NCI-H1694 (cell line): ENCODE data around the gene MOSMO.

ENCODE experiments used
- DNase-seq: peaks from one replicate; lab custom pipeline; 2025; lab: John Stamatoyannopoulos, UW

MOSMO gene

GRCh38 chr16:22050963-22051362 lies 43.1 kb downstream of the MOSMO start:
- DNase-seq, result no peak

GRCh38 chr16:22052980-22053379 lies 45.1 kb downstream of the MOSMO start:
- DNase-seq, result no peak

- DNase-seq, result no peak
Observed at GRCh38 chr16:22053921-22054341, 46.0 kb downstream of the MOSMO start.

GRCh38 chr16:22054847-22055590 lies 47.1 kb downstream of the MOSMO start:
- DNase-seq, result no peak

- DNase-seq, result no peak
Observed at GRCh38 chr16:22055881-22056280, 48.0 kb downstream of the MOSMO start.

GRCh38 chr16:22063888-22064467 lies 56.1 kb downstream of the MOSMO start:
- DNase-seq, result no peak

GRCh38 chr16:22065252-22065651 lies 57.3 kb downstream of the MOSMO start:
- no peak for DNase-seq

GRCh38 chr16:22070361-22071330 lies 62.7 kb downstream of the MOSMO start:
- DNase-seq, result peak; percentile 46

- peak; percentile 42 for DNase-seq
Observed at GRCh38 chr16:22071331-22071910, 63.5 kb downstream of the MOSMO start.

- DNase-seq, result no peak
Observed at GRCh38 chr16:22073350-22073749, 65.4 kb downstream of the MOSMO start.

GRCh38 chr16:22075043-22075757 lies 67.3 kb downstream of the MOSMO start:
- no peak for DNase-seq

GRCh38 chr16:22075776-22076175 lies 67.9 kb downstream of the MOSMO start:
- no peak for DNase-seq

- DNase-seq, result peak; percentile 44
Observed at GRCh38 chr16:22077700-22078313, 69.9 kb downstream of the MOSMO start.

GRCh38 chr16:22078656-22079055 lies 70.7 kb downstream of the MOSMO start:
- DNase-seq, result no peak

- DNase-seq, result no peak
Observed at GRCh38 chr16:22081050-22081449, 73.1 kb downstream of the MOSMO start.

- no peak for DNase-seq
Observed at GRCh38 chr16:22086440-22086839, 78.5 kb downstream of the MOSMO start.

- no peak for DNase-seq
Observed at GRCh38 chr16:22088642-22089041, 80.7 kb downstream of the MOSMO start.

GRCh38 chr16:22089910-22090309 lies 82.0 kb downstream of the MOSMO start:
- no peak for DNase-seq

GRCh38 chr16:22091721-22092120 lies 83.8 kb downstream of the MOSMO start:
- no peak for DNase-seq

- no peak for DNase-seq
Observed at GRCh38 chr16:22092143-22092933, 84.4 kb downstream of the MOSMO start, which contains the start of gene VWA3A. VWA3A (plus strand) TSS chr16:22092541; CDS start chr16:22092638, 97 bp downstream.
